ENCODE data around the gene BNIP3.
"Not testable (repeated sequence)": the region's sequence is repeated elsewhere in the genome, so short reads cannot be mapped to it uniquely, and the experiment has no call there.

Gene BNIP3

GRCh38 chr10:131977323-131978096 lies 4.2 kb downstream of the BNIP3 start:
- DNase-seq: no peak

GRCh38 chr10:131975796-131976195 lies 5.9 kb downstream of the BNIP3 start:
- no peak for DNase-seq

GRCh38 chr10:131975003-131975402 lies 6.7 kb downstream of the BNIP3 start:
- DNase-seq: no peak

GRCh38 chr10:131974034-131974817 lies 7.5 kb downstream of the BNIP3 start:
- no peak for DNase-seq

GRCh38 chr10:131973160-131973951 lies 8.4 kb downstream of the BNIP3 start:
- DNase-seq: no peak

GRCh38 chr10:131972474-131973071 lies 9.2 kb downstream of the BNIP3 start:
- DNase-seq: no peak

- no peak for DNase-seq
Measured at GRCh38 chr10:131971591-131971990, 10.1 kb downstream of the BNIP3 start.

- DNase-seq: no peak
Measured at GRCh38 chr10:131970946-131971345, 10.8 kb downstream of the BNIP3 start.

GRCh38 chr10:131968949-131969348 lies 12.8 kb downstream of the BNIP3 start:
- DNase-seq: no peak

- DNase-seq: no peak
Measured at GRCh38 chr10:131964298-131964697, 17.4 kb downstream of the BNIP3 start.

- no peak for DNase-seq
Measured at GRCh38 chr10:131963811-131964210, 17.9 kb downstream of the BNIP3 start.

GRCh38 chr10:131963350-131963749 lies 18.4 kb downstream of the BNIP3 start:
- no peak for DNase-seq

- DNase-seq: no peak
Measured at GRCh38 chr10:131961777-131962662, 19.7 kb downstream of the BNIP3 start.

- no peak for DNase-seq
Measured at GRCh38 chr10:131961047-131961776, 20.5 kb downstream of the BNIP3 start.

- DNase-seq: no peak
Measured at GRCh38 chr10:131960631-131961046, 21.1 kb downstream of the BNIP3 start.

GRCh38 chr10:131959841-131960240 lies 21.9 kb downstream of the BNIP3 start:
- DNase-seq: no peak

GRCh38 chr10:131955591-131956340 lies 26.0 kb downstream of the BNIP3 start:
- DNase-seq: no peak

- no peak for DNase-seq
Measured at GRCh38 chr10:131954356-131954965, 27.3 kb downstream of the BNIP3 start.

- DNase-seq: not testable (repeated sequence)
Measured at GRCh38 chr10:131949908-131950307, 31.8 kb downstream of the BNIP3 start.

All from fibroblast of skin of abdomen (primary cell).